Measurements from ENCODE around the gene SLC26A1.

Gene SLC26A1

DNA sequence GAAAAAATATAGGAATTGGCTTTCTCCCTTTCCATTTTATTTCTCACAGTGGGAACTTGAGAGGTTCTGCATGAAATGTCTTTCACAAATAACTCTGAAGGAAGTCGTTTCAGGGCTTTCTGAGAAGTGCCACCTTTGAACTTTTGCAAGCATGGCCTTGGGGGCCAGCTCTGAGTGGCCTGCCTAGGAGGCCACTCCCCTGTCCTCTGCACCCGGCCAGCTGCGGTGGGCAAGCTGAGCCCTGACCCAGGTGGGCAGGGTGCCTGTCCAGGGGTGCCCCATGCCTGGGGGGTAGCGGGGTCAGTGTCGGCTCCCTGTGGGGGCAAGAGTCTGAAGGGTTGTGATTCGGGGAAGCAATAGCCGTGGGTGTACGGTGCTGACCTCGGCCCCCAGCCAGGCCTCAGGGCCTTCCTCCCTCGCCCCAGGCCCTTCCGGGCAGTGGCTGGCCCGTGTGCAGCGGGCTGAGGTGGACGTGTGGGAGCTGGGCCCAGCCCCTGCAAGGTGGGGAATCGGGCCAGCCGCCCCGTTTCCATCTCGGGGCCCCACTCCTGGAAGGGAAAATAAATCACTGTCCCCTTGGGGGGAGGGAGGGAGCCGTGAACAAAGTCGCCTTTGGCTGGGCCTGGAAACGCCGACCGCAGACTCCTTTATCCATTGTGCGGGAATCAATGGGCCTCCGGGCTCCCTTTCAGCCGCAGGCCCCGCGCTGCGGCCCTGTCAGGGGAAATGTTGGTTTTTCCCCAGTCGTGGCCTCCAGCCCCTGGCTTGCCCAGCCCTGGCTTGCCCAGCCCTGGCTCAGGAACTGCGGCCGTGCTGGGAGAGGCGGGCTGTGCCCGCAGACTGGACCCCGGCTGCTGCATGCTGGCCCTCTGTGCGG is 21.3 kb upstream of the SLC26A1 start:
- no peak for DNase-seq (ENCODE audit: low spot score)

DNA sequence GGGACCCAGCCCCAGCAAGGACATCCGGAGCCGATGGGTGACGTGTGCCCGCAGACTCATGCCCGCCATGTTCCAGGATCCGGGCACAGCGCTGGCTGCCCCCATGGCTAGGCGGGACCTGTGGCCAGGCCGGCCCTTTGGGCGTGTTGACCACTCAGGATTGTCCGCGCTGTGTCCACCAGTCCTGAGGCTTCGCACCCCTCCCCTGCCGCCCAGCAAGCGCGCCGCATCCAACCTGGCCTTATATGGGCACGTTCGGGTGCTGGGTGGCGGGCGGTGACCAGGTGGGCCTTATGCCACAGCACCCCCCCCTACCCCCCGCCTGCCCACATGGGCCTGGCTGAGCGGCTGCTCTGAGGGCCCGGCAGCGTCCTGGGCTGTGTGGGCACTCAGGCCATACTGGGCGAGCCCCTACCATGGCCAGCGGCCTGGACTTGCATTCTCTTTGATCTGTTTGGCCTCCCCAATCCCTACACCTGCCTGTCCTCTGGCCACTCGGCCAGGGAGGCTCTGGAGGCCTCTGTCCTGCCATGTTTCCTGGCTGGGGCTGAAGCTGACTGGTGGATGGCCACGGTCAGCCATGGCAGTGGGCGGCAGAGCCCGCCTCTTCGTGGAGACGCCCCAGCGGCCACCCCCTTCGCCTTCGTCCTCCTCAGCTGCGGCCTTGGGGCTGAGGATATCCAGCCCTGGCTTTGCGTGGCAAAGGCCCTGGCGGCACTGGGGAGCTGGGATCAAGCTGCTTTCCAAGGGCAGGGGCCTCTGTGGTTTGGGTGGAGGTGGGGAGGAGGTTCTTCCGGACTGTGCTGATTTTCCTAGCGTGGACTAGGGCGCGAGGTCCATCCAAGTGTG is 20.2 kb upstream of the SLC26A1 start:
- no peak for DNase-seq (ENCODE audit: low spot score)

DNA sequence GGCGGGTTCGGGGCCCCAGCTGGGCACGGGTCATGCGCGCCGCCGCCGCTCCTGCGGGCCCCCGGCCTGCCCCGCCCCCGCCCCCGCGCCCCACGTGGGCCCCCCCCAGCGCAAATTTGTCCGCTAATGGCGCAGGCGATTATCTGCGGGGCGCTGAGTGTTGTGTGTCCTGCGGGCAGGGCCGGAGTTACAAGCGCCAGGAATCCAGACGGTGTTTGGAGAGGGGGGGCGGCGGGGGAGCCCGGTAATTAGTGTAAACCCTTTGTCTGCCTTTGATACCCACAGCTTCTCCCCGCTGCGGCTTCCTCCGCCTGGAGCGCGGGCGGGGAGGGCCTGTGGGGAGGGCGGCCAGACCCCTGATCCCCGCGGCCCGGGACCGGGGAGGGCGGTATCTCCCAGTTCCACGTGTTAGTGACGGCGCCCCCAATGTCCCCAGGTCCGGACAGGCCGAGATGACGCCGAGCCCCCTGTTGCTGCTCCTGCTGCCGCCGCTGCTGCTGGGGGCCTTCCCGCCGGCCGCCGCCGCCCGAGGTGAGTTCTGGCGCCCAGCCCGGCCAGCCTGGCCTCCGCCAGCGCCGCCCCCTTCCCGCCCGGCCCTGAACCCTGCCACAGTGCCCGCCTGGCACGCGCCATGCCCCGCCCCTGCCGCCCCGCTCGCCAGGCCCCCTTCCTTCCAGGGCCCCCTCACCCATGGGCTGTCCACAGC is 19.0 kb upstream of the SLC26A1 start:
- DNase-seq (ENCODE audit: low spot score), result peak; percentile 75

DNA sequence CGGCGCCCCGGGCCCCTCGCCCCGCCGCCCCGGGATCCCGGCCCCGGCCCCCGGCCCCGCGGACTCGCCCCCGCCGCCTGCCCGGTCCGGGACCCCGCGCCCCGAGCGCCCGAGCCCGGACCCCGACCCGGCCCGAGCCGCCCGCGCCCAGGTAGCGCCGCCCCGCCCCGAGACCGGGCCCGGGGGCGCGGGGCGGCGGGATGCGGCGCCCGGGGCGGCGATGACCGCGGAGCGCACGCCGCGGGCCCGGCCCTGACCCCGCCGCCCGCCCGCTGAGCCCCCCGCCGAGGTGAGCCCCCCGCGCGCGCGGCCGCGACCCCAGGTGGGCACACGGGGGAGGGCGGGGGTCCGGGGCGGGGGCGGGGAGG is 18.4 kb upstream of the SLC26A1 start:
- no peak for DNase-seq (ENCODE audit: low spot score)

DNA sequence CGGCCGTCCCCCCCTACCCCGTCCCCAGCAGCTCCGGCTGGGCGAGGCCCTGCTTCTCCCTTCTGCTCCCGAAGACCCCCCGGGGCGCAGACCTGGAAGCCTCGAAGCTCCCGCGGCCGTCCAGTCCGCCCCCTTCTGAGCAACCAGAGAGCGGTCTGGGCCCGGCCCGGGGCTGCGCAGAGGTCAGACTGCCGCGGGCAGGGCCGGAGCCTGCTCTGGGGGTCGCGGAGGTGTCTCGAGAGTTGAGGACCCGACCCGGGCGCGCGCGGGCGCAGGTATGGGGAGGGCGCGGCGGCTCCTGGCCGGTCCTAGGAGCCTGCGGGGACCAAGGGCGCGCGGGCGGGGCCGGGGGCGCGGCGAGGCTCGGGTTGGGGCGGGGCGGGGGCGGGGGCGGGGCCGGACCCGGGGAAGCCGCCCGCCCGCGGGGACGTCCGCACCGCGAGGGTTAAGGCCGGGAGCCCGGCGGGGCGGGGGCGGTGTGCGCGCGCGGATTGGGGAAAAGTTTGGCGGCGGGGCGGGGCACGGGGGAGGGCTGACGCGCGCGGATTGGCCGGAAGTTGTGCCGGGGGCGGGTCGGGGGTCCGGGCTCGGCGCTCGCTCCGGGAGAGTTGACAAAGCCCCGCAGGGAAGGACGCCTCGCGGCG is 17.9 kb upstream of the SLC26A1 start, which contains the start of gene FGFRL1:
Gene FGFRL1 (plus strand): TSS at position 605 of the 644 bp plus-strand sequence. CDS start 860 bp downstream, outside the sequence.
- peak; percentile 83 for DNase-seq (ENCODE audit: low spot score)

DNA sequence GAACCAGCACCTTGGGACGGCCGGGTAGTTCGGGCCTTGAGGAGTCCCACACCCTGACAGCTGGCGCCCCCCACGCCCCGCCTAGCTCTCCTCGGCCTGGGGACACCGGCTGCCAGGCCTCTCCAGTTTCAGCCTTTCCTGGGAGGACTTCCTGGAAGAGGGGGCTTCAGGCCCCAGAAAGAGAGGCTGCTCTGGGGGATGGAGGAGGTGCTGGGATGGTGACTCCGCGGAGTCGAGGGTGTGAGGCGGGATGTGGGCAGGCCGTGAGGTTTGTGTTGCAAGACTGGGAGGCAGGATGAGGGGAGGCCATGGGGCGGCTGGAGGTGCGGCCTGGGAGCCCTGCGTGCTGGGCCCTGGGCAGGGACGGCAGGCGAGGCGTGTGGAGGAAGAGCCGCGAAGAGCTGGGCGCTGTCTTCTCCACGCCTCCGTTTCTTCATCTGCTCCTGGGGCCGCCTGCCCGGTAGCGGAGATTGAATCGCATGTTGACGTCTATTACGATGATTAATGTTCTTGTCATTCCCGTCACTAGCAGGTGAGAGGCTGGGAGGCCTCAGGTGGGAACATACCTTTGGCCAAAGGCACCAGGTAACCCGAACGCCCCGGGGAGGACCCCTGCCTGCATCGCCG is 17.3 kb upstream of the SLC26A1 start:
- peak; percentile 74 for DNase-seq (ENCODE audit: low spot score)

DNA sequence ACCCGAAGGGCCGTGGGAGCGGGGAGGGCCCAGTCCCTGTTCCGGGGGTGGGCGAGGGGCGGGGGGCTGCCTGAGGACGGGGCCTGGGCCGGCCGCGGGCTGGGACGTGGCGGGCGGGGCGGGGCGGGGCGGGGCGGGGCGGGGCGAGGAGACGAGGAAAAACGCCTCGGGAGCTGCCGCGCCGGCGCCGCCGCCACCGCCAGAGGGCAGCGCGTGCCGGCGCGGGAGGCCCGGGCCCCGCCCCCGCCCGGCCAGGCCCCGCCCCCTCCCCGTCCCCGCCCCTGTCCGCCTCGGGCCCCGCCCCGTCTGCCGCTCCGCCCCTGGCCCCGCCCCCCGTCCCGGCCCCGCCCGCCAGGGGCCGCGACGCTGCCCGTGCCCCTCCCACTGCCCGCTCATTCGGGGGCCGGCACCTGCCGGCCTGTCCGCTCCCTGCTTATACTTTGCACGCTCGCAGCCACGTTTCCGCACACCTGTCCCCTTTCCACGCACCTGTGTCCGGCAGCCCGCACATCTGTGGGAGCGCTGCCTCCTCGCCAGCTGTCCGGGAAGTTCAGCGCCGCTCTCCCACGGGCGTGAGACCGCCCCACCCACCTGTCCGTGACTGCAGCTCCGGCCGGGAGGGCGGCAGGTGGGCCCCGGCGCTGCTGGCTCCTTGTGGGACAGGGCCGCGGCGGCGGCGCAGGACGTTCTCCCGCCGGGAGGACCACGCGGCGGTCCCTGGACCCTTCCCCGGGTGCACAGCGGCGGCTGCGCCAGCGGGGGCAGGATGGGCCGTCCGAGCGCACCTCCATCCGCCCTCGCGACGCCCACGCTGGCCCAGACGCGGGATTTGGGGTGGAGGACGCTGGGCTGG is 16.6 kb upstream of the SLC26A1 start:
- peak; percentile 70 for DNase-seq (ENCODE audit: low spot score)

DNA sequence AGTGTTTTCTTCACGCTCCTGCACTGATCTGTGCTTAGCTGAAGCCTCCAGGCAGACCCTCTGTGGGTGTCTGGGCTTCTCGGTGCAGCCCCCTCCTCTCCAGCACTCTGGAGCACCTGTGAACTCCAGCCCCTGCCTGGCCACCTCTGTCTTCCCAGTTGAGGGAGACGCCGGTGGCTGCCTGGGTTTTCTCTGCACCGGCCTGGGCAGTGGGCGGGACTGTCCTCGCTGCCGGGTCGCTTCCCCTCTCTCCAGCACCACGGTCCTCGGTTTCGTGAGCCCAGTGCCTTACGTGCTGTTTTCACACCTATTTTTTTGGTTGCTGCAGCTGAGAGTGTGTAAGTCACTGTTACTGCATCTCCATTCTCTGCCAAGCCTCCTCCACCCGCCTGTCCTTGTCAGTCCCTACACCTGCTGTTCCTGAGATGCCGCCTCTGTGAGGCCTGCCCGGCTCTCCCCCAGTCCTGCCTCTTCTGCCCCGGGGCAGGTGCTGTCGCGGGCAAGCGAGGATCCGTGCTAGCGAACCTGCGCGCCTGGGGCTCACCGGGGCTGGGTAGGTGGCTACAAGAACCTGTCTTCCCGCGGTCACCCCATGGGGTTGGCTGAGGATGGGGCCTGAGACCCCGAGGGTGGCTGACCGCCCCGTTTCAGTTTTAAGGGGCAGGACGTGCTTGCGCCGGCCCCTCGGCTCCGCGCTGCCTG is 15.8 kb upstream of the SLC26A1 start:
- no peak for DNase-seq (ENCODE audit: low spot score)

DNA sequence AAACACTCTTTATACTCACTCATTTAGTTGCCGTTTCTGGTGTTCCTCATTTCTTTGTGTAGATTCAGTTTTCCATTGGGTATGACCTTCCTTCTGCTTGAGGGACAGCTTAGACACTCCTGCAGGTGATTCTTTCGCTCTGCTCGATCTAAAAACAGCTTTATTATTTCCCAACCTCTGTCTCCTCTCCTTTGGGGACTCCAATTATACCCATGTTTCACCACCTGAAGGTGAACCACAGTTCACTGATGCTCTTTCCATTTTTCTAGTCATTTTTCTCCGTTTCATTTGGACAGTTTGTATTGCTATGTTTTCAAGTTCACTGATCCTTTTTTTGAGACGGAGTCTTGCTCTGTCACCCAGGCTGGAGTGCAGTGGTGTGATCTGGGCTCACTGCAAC is 13.7 kb upstream of the SLC26A1 start:
- no peak for DNase-seq (ENCODE audit: low spot score)

DNA sequence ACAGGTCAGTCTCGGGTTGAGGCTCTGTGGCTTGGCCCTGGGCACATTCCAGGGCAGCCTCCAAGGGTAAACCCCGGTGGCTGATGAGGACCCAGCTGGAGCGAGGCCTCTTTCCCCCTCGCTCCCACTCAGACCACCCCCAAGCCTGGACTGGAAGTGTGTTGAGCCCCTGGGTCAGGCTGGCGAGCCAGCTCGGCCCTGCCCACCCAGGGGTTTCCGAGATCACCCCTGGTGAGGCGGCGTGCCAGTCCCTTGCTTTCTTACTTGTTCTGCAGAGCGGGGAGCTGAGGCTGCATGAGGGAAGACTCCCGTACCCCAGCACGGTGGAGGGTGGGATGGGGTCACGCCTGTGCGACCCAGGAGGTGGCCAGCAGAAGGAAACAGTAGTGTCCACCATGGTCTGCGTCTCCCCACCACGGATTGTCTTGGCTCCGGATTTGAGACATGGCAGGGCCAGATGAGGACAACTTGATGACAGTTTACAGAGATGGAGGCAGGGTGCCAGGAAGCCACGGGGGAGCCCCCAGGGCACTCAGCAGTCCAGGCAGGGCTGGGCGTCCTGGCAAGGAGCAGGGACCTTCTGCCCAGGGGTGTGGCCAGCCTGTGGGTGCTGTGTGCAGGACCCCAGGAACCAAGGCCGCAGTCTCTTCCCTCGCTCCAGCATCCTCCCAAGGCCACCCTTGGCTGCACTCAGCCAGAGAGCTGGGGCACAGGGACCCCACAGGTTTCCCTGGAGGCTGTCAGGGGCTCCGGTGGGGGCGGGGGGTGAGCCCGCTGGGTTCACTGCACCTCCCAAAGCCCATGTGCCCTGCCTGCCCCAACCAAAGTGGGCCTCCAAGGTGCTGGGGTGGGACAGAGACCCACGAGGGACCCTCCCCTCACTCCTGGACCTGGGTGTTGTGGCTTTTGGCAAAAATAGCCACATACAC is 11.6 kb upstream of the SLC26A1 start:
- DNase-seq (ENCODE audit: low spot score), result no peak

DNA sequence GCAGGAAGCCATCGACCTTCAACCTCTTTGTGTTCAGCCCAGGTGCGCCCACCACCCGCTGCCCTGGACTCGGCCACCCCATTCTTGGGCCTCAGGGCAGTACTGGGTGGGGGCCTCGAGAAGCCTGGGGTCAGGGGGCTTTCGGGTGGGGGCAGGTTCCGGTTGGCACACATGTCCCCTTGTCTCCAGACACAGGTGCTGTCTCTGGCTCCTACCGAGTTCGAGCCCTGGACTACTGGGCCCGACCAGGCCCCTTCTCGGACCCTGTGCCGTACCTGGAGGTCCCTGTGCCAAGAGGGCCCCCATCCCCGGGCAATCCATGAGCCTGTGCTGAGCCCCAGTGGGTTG is 10.8 kb upstream of the SLC26A1 start:
- no peak for DNase-seq (ENCODE audit: low spot score)

DNA sequence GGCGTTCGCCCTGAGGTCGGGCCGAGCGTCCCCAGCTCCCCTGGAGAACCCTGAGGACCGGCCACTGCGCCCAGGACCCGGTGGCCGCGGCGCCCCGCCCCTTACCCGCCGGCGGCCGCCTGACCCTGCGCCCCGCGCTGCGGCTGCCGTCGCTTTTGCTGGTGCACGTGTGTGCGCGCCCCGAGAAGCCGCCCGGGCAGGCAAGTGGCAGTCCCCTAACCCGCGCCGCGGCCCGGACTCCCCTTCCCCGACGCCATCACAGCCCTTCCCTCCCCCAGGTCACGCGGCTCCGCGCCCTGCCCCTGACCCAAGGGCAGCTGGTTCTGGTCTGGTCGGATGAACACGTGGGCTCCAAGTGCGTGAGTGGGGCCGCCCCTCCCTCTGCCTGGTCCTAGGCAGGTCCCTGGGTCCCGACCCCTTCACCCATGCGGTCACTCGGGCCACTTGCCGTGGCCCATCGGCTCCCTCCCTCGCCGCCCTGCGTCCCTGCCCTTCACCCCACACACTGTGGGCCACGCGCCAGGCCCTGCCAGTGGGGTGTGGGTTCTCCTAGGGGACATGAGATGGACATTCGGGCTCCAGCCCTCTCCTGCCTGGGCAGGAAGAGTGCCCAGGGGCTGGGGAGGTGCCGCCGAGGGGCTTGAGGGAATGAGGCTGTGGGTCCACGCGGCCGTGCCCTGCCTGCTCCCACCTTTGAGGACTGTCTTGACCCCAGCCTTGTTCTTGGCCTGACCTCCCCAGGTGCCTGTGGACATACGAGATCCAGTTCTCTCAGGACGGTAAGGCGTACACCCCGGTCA is 10.3 kb upstream of the SLC26A1 start:
- DNase-seq (ENCODE audit: low spot score), result no peak

DNA sequence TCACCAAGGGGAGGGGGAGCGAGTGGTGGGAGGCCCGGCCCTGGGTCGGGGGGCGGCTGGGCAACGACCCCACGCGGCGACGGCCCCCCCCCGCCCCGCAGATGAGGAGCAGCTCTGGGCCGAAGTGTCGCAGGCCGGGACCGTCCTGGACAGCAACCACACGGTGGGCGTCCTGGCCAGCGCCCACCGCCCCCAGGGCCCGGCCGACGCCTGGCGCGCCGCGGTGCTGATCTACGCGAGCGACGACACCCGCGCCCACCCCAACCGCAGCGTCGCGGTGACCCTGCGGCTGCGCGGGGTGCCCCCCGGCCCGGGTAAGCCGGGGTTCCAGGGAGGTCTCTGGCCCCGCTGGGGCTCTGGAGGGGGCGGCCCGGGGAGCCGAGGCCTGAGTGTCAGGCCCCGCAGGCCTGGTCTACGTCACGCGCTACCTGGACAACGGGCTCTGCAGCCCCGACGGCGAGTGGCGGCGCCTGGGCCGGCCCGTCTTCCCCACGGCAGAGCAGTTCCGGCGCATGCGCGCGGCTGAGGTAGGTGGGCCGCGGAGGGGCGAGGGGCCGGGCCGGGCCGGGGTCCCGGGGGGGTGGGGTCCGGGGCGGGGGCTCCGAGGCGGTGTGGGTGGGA is 9.5 kb upstream of the SLC26A1 start:
- no peak for DNase-seq (ENCODE audit: low spot score)

DNA sequence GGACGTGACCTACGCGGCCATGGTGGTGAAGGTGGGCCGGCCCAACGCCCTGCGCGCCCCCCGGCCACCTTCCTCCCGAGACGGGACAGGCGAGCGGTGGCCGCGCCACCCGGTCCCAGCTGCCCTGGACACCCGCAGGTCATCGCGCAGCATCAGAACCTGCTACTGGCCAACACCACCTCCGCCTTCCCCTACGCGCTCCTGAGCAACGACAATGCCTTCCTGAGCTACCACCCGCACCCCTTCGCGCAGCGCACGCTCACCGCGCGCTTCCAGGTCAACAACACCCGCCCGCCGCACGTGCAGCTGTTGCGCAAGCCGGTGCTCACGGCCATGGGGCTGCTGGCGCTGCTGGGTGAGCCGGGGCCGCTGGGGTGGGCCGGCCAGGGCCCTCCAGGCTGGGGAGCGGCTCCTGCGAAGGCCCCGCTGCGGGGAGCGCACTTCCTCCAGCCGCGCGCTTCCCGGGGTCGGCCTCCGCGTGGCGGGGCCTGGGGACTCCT is 9.0 kb upstream of the SLC26A1 start:
- DNase-seq (ENCODE audit: low spot score), result no peak

DNA sequence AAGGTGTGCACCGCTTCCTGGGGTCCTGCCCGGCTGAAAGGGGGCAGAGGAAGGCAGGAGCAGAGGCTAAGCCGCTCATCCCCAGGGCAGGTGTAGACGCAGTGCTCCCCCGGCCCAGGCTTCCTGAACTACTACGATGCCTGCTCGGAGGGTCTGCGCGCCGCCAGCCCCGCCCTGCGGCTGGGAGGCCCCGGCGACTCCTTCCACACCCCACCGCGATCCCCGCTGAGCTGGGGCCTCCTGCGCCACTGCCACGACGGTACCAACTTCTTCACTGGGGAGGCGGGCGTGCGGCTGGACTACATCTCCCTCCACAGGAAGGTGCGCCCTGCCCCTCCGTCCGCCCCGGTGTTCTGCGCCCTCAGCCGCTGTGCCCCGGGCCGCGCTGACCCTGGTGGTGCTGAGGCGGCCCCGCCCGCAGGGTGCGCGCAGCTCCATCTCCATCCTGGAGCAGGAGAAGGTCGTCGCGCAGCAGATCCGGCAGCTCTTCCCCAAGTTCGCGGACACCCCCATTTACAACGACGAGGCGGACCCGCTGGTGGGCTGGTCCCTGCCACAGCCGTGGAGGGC is 8.4 kb upstream of the SLC26A1 start:
- DNase-seq (ENCODE audit: low spot score), result no peak

DNA sequence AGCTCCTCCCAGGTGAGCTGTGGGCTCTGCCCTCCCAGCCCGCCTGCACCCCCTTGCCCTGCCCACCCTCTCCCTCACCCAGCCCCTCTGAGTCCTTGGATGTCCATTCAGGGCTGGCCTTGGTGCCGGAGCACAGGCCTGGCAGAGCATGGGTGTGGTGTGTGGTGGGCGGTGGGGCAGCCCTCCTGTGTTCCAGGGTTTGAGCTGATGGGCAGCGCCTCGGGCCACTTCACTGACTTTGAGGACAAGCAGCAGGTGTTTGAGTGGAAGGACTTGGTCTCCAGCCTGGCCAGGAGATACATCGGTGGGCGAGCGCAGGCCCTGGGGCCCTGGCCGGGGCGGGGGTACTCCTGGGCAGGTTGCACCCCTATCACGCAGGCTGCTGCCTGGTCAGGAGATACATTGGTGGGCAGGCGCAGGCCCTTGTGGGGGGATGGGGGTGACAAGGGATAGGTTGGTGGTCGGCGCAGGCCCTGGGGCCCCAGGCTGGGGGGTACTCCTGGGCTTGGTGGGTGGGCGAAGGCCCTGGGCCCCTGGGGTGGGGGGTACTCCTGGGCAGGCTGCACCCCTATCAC is 7.6 kb upstream of the SLC26A1 start:
- DNase-seq (ENCODE audit: low spot score), result no peak
